Liver (tissue), 3 donors: ENCODE results near the gene KIAA1217.

Source experiments
- CTCF ChIP-seq: fragments of 150-350 bp; IDR thresholded peaks from 2 replicates; pipeline ENCODE4 v1.5.1; 2017; ENCODE audit warnings: improper control_type of control experiment, low read depth, low read length; ENCODE audit not compliant: missing input control
- EGR1 ChIP-seq, 2 donors: IDR thresholded peaks; 2 replicates each; pipeline ENCODE4 v1.6.1; 2016 to 2018; ENCODE audit warnings: antibody characterized with exemption in 2 of 2, low read depth in 2 of 2
- GABPA ChIP-seq, 2 donors: IDR thresholded peaks in 1 of 2; conservative IDR thresholded peaks in 1 of 2; 2 replicates each; pipeline ENCODE4 v1.6.1; 2016; ENCODE audit warnings: antibody characterized with exemption in 2 of 2, mild to moderate bottlenecking in 1 of 2, moderate library complexity in 1 of 2
- JUND ChIP-seq, 2 donors: IDR thresholded peaks; 2 replicates each; pipeline ENCODE4 v1.6.1; 2016; ENCODE audit warnings: antibody characterized with exemption in 2 of 2
- RAD21 ChIP-seq, 2 donors: IDR thresholded peaks; 2 replicates each; pipeline ENCODE4 v1.6.1; 2016; ENCODE audit warnings: antibody characterized with exemption in 2 of 2, mild to moderate bottlenecking in 2 of 2
- REST ChIP-seq: IDR thresholded peaks from 2 replicates; pipeline ENCODE4 v1.6.1; 2016; ENCODE audit warnings: antibody characterized with exemption, mild to moderate bottlenecking
- RXRA ChIP-seq, 2 donors: IDR thresholded peaks; 2 replicates each; pipeline ENCODE4 v1.6.1; 2017 to 2018; ENCODE audit warnings: antibody characterized with exemption in 2 of 2, mild to moderate bottlenecking in 1 of 2
- TAF1 ChIP-seq: conservative IDR thresholded peaks from 2 replicates; pipeline ENCODE4 v1.6.1; 2016; ENCODE audit warnings: antibody characterized with exemption, mild to moderate bottlenecking
- YY1 ChIP-seq: IDR thresholded peaks from 2 replicates; pipeline ENCODE4 v1.6.1; 2016; ENCODE audit warnings: antibody characterized with exemption, mild to moderate bottlenecking
- TF ChIP-seq, protein P1 (sequence below): IDR thresholded peaks from 2 replicates; pipeline ENCODE4 v1.6.1; 2016; ENCODE audit warnings: antibody characterized with exemption
- donor health status: healthy.
- donor health status: healthy.

- TF ChIP-seq REST (no peak), CTCF (no peak), TAF1 (no peak), RAD21 (IDR thresholded peaks at IDR 0.05) (no peak), GABPA (IDR thresholded peaks at IDR 0.05 in 1 of 2, conservative IDR thresholded peaks at IDR 0.05 in 1 of 2) (no peak), JUND (IDR thresholded peaks at IDR 0.05) (no peak), EGR1 (IDR thresholded peaks at IDR 0.05; ENCODE audit: low read depth in 2 of 2) (no peak), RXRA (IDR thresholded peaks at IDR 0.05) (no peak), YY1 (no peak)
- TF ChIP-seq, protein P1, sequence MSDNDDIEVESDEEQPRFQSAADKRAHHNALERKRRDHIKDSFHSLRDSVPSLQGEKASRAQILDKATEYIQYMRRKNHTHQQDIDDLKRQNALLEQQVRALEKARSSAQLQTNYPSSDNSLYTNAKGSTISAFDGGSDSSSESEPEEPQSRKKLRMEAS: no peak
Observed at GRCh38 chr10:24234784-24235183, 25.8 kb downstream of the KIAA1217 start.
